Measurements from ENCODE around the gene SPATA18. TPM values are rescaled to one million over a fixed set of nuclear protein-coding genes. Genes with fewer than 3 reads are reported as not detected.
"Not testable (repeated sequence)": the region's sequence is repeated elsewhere in the genome, so short reads cannot be mapped to it uniquely, and the experiment has no call there.

SPATA18 gene
- total and polyA plus RNA-seq, 2 donors (not counting 1 experiment from before 2014, with no cell fraction given), result 0.42 to 1.9 TPM

DNA sequence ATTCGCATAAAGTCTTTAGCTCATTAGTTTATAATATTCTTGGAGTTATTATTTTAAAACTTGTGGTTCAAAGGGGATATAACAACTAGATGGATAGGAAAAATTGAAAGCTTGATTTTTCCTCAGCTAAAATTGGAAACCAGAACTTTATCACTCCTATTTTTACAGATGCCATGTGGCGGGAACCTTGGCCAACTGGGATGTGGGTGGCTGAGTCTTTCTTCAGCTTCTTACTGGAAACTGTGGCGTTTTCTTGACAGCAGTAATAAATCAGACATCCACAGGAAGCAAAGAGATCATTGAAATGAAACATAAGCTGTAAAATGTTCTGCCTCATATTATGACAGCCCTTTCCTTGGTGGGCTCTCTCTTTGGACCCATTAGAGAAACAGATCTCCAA lies 84.1 kb downstream of the SPATA18 start:
- Histone ChIP-seq H3K27me3 (replicated peaks in 1 of 4; ENCODE audit: control extremely low read depth in 1 of 4, control insufficient read depth in 3 of 4, insufficient read depth in 4 of 4, low read length in 3 of 4) (no peaks in the 10 kb centered on the region), H3K9ac (ENCODE audit: low read length) (no peak overlapping the region), H4K20me1 (ENCODE audit: control insufficient read depth, insufficient read depth, low read length, poor library complexity, severe bottlenecking) (no peaks in the 10 kb centered on the region), H3K4me3 (ENCODE audit: control extremely low read depth in 1 of 5, extremely low read depth in 1 of 5, insufficient read depth in 1 of 5, low read depth in 2 of 5, low read length in 4 of 5) (no peak overlapping the region), H3K4me2 (replicated peaks; ENCODE audit: low read depth, low read length, poor library complexity, severe bottlenecking) (no peak overlapping the region), H3K9me3 (ENCODE audit: control extremely low read depth in 1 of 3, control insufficient read depth in 2 of 3, insufficient read depth in 1 of 3, low read length in 2 of 3) (no peaks in the 10 kb centered on the region), H3K79me2 (ENCODE audit: control insufficient read depth, insufficient read depth, low read length) (no peaks in the 10 kb centered on the region), H3K4me1 (ENCODE audit: control insufficient read depth in 2 of 2, insufficient read depth in 2 of 2, low read length in 2 of 2) (no peaks in the 10 kb centered on the region), H3K36me3 (replicated peaks in 1 of 2; ENCODE audit: control extremely low read depth in 1 of 2, control insufficient read depth in 1 of 2, extremely low read depth in 1 of 2, insufficient read depth in 2 of 2, low read length in 1 of 2) (no peaks in the 10 kb centered on the region), H3K27ac (ENCODE audit: low read length in 2 of 2) (no peak overlapping the region), H2AFZ (ENCODE audit: insufficient read depth, low read depth, low read length, poor library complexity, severe bottlenecking) (no peak overlapping the region)
- DNase-seq (no peak), ATAC-seq (ENCODE audit: low read depth) (no peak)
- intact Hi-C loops (cut with micrococcal nuclease), result no loop called here
- peaks cover 4% of the 10 kb centered on the region for H3K27me3 Mint-ChIP-seq
- no peaks in the 10 kb centered on the region for H3K4me1 Mint-ChIP-seq
- ChIA-PET POLR2A (no interaction called here), CTCF (no interaction called here)
- no peak overlapping the region for H3K27ac Mint-ChIP-seq
- H3K9me3 Mint-ChIP-seq (ENCODE audit: insufficient read depth), result no peaks in the 10 kb centered on the region
- TF ChIP-seq CTCF (IDR thresholded peaks at IDR 0.05) (no peak), EZH2 (IDR thresholded peaks at IDR 0.05; ENCODE audit: borderline replicate concordance, insufficient read depth, low read depth, low read length, poor library complexity, severe bottlenecking) (no peak)
- no CpG with 5 or more reads among the region's 3 CpGs for WGBS (ENCODE audit: insufficient coverage)
- H3K4me3 Mint-ChIP-seq, result no peak overlapping the region

DNA sequence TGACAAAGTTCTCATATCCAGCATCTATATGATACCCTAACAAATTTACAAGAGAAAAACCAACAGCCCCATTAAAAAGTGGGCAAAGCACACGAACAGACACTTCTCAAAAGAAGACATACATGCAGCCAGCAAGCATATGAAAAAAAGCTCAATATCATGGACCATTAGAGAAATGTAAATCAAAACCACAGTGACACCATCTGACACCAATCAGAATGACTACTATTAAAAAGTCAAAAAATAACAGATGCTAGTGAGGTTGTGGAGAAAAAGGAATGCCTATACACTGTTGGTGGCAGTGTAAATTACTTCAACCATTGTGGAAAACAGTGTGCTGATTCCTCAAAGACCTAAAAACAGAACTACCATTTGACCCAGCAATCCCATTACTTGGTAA lies 86.0 kb downstream of the SPATA18 start:
- H3K9me3 ChIP-seq (ENCODE audit: control extremely low read depth in 1 of 3, control insufficient read depth in 2 of 3, insufficient read depth in 1 of 3, low read length in 2 of 3); H3K27me3 ChIP-seq (replicated peaks in 1 of 4; ENCODE audit: control extremely low read depth in 1 of 4, control insufficient read depth in 3 of 4, insufficient read depth in 4 of 4, low read length in 3 of 4); DNase-seq; H3K4me3 ChIP-seq (ENCODE audit: control extremely low read depth in 1 of 5, extremely low read depth in 1 of 5, insufficient read depth in 1 of 5, low read depth in 2 of 5, low read length in 4 of 5); ATAC-seq (ENCODE audit: low read depth); H3K79me2 ChIP-seq (ENCODE audit: control insufficient read depth, insufficient read depth, low read length); H3K27ac ChIP-seq (ENCODE audit: low read length in 2 of 2); H3K27me3 Mint-ChIP-seq; H3K4me1 Mint-ChIP-seq; H3K9ac ChIP-seq (ENCODE audit: low read length); H3K4me1 ChIP-seq (ENCODE audit: control insufficient read depth in 2 of 2, insufficient read depth in 2 of 2, low read length in 2 of 2); POLR2A ChIA-PET; H3K9me3 Mint-ChIP-seq (ENCODE audit: insufficient read depth); H3K36me3 ChIP-seq (replicated peaks in 1 of 2; ENCODE audit: control extremely low read depth in 1 of 2, control insufficient read depth in 1 of 2, extremely low read depth in 1 of 2, insufficient read depth in 2 of 2, low read length in 1 of 2); CTCF ChIA-PET; H2AFZ ChIP-seq (ENCODE audit: insufficient read depth, low read depth, low read length, poor library complexity, severe bottlenecking); H3K27ac Mint-ChIP-seq; H3K4me3 Mint-ChIP-seq; intact Hi-C loops (cut with micrococcal nuclease); H3K4me2 ChIP-seq (replicated peaks; ENCODE audit: low read depth, low read length, poor library complexity, severe bottlenecking); H4K20me1 ChIP-seq (ENCODE audit: control insufficient read depth, insufficient read depth, low read length, poor library complexity, severe bottlenecking): not testable (repeated sequence)
- WGBS (ENCODE audit: insufficient coverage), result no CpG with 5 or more reads among the region's 1 CpG
